Smooth muscle cell (in vitro differentiated cells): ENCODE results near the gene PHLDB2. TPM values are rescaled to one million over a fixed set of nuclear protein-coding genes. Genes with fewer than 3 reads are reported as not detected.

ENCODE experiments used
- DNase-seq: peaks from one replicate; lab custom pipeline; 2025; ENCODE audit not compliant: unreplicated experiment; lab: John Stamatoyannopoulos, UW
- H2AFZ ChIP-seq: fragments of 200-600 bp; sonication (generic); 2 replicates; pipeline ENCODE4 v1.6.0; 2016; ENCODE audit warnings: antibody characterized with exemption, low read depth, mild to moderate bottlenecking
- H3F3A ChIP-seq: fragments of 200-600 bp; sonication (generic); 2 replicates; pipeline ENCODE4 v1.6.0; 2017; ENCODE audit warnings: antibody characterized with exemption, low read depth
- H3K27ac ChIP-seq: fragments of 200-600 bp; sonication (generic); 2 replicates; pipeline ENCODE4 v1.5.1; 2016; ENCODE audit warnings: low read depth, mild to moderate bottlenecking
- H3K27me3 ChIP-seq: fragments of 200-600 bp; sonication (generic); 2 replicates; pipeline ENCODE4 v1.6.1; 2016; ENCODE audit warnings: low read depth, mild to moderate bottlenecking
- H3K36me3 ChIP-seq: fragments of 200-600 bp; sonication (generic); 2 replicates; pipeline ENCODE4 v1.5.1; 2016; ENCODE audit warnings: low read depth
- H3K4me1 ChIP-seq: fragments of 200-600 bp; sonication (generic); 2 replicates; pipeline ENCODE4 v1.5.1; 2016; ENCODE audit warnings: low read depth
- H3K4me2 ChIP-seq: fragments of 200-600 bp; sonication (generic); 2 replicates; pipeline ENCODE4 v1.6.0; 2016; ENCODE audit warnings: mild to moderate bottlenecking
- H3K4me3 ChIP-seq: fragments of 200-600 bp; sonication (generic); 2 replicates; pipeline ENCODE4 v1.5.1; 2016; ENCODE audit warnings: mild to moderate bottlenecking
- H3K79me2 ChIP-seq: fragments of 200-600 bp; sonication (generic); 2 replicates; pipeline ENCODE4 v1.6.0; 2016; ENCODE audit warnings: low read depth, mild to moderate bottlenecking
- H3K9ac ChIP-seq: fragments of 200-600 bp; sonication (generic); 2 replicates; pipeline ENCODE4 v1.6.0; 2016; ENCODE audit warnings: low read depth
- H3K9me3 ChIP-seq: fragments of 200-600 bp; sonication (generic); replicated peaks from 2 replicates; pipeline ENCODE4 v1.5.1; 2016; ENCODE audit warnings: low read depth
- H4K20me1 ChIP-seq: fragments of 200-600 bp; sonication (generic); 2 replicates; pipeline ENCODE4 v1.6.0; 2016; ENCODE audit warnings: low read depth
- WGBS: methylation state at CpG from one replicate; pipeline ENCODE4 v1.1.7; 2016; ENCODE audit warnings: low lambda C conversion rate; 5-methylcytosine and 5-hydroxymethylcytosine counted together
- polyA plus RNA-seq: library from polyadenylated mRNA; unstranded; fragments of >200 nt; fragmentation: Nextera tagmentation; extraction: Ambion mirVana; gene quantifications from 2 replicates; pipeline ENCODE4 v1.2.1, GENCODE V29; 2016
- total RNA-seq: library from RNA; depleted of rRNA; stranded (reverse); fragments of >200 nt; gene quantifications from 2 replicates; pipeline ENCODE4 v1.2.3, GENCODE V29; 2014
- TF ChIP-seq, protein P1 (sequence below): fragments of 200-600 bp; sonication (generic); IDR thresholded peaks from 2 replicates; pipeline ENCODE4 v1.5.1; 2017; ENCODE audit warnings: borderline replicate concordance, mild to moderate bottlenecking, antibody characterized with exemption; ENCODE audit not compliant: insufficient read depth, poor library complexity, severe bottlenecking

PHLDB2 gene
- total and polyA plus RNA-seq, 2 experiments from 2014 or later: 40.5 to 79.7 TPM

DNA sequence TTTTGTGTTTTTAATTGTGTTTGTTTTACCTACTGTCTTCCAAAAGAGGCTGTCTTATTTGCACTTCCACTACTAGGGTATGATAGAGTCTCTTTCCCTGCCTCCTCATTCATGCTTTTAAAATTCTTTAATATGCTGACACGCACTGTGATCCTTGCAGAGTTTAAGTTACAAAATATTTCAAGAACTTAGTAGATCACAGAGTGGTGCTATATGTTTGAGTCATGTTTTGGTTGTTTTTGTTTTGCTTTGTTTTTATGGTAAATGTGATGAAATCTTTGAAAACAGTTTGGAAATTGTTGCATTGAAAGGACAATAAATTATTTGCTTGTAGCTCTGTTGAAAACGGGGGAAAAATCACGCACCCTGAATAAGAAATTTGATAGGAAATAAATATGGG is 113.8 kb downstream of the PHLDB2 start:
- Histone ChIP-seq H3K79me2 (no peaks in the 10 kb centered on the region), H3F3A (peaks cover 11% of the 10 kb centered on the region), H2AFZ (no peak overlapping the region), H3K4me1 (no peaks in the 10 kb centered on the region), H3K4me3 (no peak overlapping the region), H3K27me3 (no peaks in the 10 kb centered on the region), H3K27ac (no peak overlapping the region), H3K9me3 (no peaks in the 10 kb centered on the region), H4K20me1 (no peaks in the 10 kb centered on the region), H3K36me3 (peaks cover 23% of the 10 kb centered on the region), H3K9ac (no peak overlapping the region), H3K4me2 (no peak overlapping the region)
- no peak for DNase-seq
- WGBS: 76% methylated on average over 3 of the region's 3 CpGs
- TF ChIP-seq, protein P1, sequence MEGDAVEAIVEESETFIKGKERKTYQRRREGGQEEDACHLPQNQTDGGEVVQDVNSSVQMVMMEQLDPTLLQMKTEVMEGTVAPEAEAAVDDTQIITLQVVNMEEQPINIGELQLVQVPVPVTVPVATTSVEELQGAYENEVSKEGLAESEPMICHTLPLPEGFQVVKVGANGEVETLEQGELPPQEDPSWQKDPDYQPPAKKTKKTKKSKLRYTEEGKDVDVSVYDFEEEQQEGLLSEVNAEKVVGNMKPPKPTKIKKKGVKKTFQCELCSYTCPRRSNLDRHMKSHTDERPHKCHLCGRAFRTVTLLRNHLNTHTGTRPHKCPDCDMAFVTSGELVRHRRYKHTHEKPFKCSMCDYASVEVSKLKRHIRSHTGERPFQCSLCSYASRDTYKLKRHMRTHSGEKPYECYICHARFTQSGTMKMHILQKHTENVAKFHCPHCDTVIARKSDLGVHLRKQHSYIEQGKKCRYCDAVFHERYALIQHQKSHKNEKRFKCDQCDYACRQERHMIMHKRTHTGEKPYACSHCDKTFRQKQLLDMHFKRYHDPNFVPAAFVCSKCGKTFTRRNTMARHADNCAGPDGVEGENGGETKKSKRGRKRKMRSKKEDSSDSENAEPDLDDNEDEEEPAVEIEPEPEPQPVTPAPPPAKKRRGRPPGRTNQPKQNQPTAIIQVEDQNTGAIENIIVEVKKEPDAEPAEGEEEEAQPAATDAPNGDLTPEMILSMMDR: no peak

DNA sequence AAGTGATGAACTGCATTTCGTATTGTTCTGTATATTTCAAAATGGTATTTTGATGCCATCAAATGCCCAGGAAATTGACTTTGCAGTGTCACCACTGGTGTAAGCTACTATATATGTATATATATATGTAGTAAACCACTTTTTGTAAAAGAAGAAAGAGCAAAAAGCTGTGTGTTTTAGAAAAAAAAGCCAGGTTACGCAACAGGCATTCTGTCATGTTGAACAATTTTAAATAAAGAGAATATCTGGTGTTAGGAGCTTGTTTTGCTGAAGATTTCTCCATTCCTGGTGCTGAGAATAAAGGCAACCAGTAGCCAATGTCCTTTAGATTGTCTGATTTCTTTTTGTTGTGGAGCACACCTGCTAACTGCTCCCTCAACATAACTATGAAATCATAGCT is 116.1 kb downstream of the PHLDB2 start:
- TF ChIP-seq, protein P1: no peak
- Histone ChIP-seq H3K27me3 (no peaks in the 10 kb centered on the region), H3K9me3 (no peaks in the 10 kb centered on the region), H3K79me2 (peaks cover 12% of the 10 kb centered on the region), H3K27ac (no peak overlapping the region), H3K4me2 (no peak overlapping the region), H3K36me3 (peaks cover 17% of the 10 kb centered on the region), H3K9ac (no peak overlapping the region), H3K4me1 (peaks cover 10% of the 10 kb centered on the region), H2AFZ (no peak overlapping the region), H4K20me1 (no peaks in the 10 kb centered on the region), H3K4me3 (no peak overlapping the region), H3F3A (peaks cover 13% of the 10 kb centered on the region)
- 100% methylated on average over 2 of the region's 2 CpGs for WGBS
- no peak for DNase-seq

DNA sequence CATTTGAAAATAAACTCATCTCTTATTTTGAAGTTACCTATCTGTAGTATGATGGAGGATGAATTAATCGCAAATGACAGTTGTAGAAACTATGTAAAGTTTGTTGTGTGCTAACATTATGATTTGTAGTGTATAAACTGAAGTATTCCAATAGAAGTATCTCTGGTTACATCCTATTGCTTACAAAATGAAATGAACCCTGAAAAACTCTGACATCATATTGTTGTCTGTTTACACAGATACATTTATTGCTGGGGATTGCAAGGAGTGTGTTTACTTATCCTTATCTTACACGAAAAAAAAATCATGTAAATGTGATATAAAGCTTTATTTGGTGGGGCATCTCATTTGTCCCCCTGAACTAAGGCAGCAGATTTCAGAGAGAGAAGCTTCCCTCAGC is 117.2 kb downstream of the PHLDB2 start:
- DNase-seq: no peak
- Histone ChIP-seq H3K9me3 (no peaks in the 10 kb centered on the region), H4K20me1 (no peaks in the 10 kb centered on the region), H3F3A (peaks cover 13% of the 10 kb centered on the region), H3K27ac (no peak overlapping the region), H3K4me1 (peaks cover 15% of the 10 kb centered on the region), H3K4me3 (no peak overlapping the region), H2AFZ (no peak overlapping the region), H3K9ac (no peak overlapping the region), H3K79me2 (peaks cover 21% of the 10 kb centered on the region), H3K4me2 (no peak overlapping the region), H3K27me3 (no peaks in the 10 kb centered on the region), H3K36me3 (peaks cover 6% of the 10 kb centered on the region)
- TF ChIP-seq, protein P1: no peak
- 88% methylated on average over 2 of the region's 2 CpGs for WGBS
